Retinal pigment epithelial cell (primary cell): Measurements from ENCODE around the gene DUSP6.

Experiments used
- DNase-seq: peaks from one replicate; pipeline ENCODE4 v3.0.0-alpha.2; 2010; ENCODE audit warnings: low read depth
- H3K4me3 ChIP-seq: 2 replicates; pipeline ENCODE4 v1.5.1; 2011; ENCODE audit warnings: mild to moderate bottlenecking, low read length, control low read depth, moderate library complexity
- TF ChIP-seq, protein P1 (sequence below): conservative IDR thresholded peaks from 2 replicates; pipeline ENCODE4 v1.5.1; 2011; ENCODE audit warnings: low read depth, low read length, control low read depth, inconsistent platforms

Gene DUSP6

GRCh38 chr12:89347325-89347829, 4.9 kb downstream of the DUSP6 start:
- DNase-seq: no peak
- peak overlapping the region; percentile 1 for H3K4me3 ChIP-seq
- TF ChIP-seq, protein P1, sequence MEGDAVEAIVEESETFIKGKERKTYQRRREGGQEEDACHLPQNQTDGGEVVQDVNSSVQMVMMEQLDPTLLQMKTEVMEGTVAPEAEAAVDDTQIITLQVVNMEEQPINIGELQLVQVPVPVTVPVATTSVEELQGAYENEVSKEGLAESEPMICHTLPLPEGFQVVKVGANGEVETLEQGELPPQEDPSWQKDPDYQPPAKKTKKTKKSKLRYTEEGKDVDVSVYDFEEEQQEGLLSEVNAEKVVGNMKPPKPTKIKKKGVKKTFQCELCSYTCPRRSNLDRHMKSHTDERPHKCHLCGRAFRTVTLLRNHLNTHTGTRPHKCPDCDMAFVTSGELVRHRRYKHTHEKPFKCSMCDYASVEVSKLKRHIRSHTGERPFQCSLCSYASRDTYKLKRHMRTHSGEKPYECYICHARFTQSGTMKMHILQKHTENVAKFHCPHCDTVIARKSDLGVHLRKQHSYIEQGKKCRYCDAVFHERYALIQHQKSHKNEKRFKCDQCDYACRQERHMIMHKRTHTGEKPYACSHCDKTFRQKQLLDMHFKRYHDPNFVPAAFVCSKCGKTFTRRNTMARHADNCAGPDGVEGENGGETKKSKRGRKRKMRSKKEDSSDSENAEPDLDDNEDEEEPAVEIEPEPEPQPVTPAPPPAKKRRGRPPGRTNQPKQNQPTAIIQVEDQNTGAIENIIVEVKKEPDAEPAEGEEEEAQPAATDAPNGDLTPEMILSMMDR: no peak

DNA sequence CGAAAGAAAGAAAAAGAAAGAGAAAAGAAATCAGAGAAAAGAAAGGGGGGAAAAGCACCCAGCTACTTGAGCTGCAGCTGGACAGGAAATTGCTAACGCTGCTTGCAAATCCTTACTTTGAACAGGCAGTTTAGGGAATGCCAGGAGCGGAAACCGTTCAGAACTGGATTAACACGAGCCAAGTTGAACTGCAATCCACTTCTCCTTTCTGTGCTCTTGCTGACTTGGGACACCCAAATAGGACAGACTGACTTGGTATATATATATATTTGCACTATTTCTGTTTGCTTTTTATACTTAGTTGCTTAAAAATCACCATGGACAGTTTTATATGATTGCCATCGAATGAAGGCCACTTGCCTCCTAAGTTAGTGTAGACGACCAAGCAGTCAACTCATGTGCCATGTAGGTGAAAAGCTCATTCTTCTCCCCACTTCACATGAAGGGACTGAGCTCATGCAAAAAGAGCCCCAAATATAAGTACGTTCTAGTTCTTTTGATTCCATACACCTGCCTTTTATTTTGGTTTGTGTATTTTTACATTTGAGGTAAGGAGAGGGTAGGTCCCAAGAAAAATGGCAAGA, 5.5 kb downstream of the DUSP6 start:
- TF ChIP-seq, protein P1: no peak
- peak overlapping the region; percentile 1 for H3K4me3 ChIP-seq
- peak; percentile 58 for DNase-seq

- peak; percentile 73 for DNase-seq
- TF ChIP-seq, protein P1: no peak
- H3K4me3 ChIP-seq: no peak overlapping the region
Observed at GRCh38 chr12:89345830-89346740, 6.2 kb downstream of the DUSP6 start.

GRCh38 chr12:89345376-89345775, 6.9 kb downstream of the DUSP6 start:
- H3K4me3 ChIP-seq: no peak overlapping the region
- TF ChIP-seq, protein P1: no peak
- DNase-seq: no peak

- no peak overlapping the region for H3K4me3 ChIP-seq
- no peak for DNase-seq
- TF ChIP-seq, protein P1: no peak
Observed at GRCh38 chr12:89344862-89345202, 7.5 kb downstream of the DUSP6 start.

DNA sequence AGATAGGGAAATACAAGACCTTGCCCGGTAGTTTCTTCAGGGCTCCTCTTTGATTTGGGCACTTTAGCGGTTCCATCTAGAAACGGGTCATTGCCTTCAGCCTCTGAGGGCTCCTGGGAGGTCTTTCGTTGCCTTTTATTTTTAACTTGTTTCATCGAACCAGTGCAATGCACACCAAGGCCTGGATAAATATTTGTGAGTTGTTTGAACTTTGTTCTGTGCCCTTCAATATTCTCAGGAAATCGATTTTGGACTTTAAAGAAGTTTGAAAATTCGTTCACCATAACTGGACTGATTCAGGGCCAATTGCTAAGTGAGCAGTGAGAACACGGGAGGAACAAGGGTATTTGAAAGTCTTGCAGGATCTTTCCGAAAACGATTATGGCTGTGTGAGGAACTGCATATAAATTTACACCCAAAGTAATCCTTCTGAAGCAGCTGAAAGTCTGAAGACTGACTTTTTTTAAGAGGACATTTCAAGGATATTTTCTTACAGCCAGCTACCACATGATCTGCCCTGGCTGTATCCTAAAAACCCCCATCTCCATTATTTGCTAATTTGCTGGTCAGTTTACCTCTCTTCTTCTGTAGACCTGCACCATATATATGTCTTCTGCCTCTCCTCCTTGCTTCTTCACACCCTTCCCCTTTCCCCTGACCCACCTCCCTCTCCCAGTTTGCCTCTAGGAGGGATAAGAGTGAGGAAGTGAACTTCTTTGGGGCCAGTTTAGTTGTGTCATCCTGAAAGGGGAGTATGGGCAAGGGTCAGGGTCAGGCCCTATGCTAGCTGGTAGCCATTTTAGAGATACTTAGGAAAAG, 8.0 kb downstream of the DUSP6 start:
- DNase-seq: no peak
- H3K4me3 ChIP-seq: no peak overlapping the region
- TF ChIP-seq, protein P1: no peak
